ENCODE results near the gene HEATR5A. TPM values are rescaled to one million over a fixed set of nuclear protein-coding genes. Genes with fewer than 3 reads are reported as not detected.
"Not testable (repeated sequence)": the region's sequence is repeated elsewhere in the genome, so short reads cannot be mapped to it uniquely, and the experiment has no call there.

The HEATR5A gene
- total and polyA plus RNA-seq, 9 of the 15 experiments (the other 6 are each of a cell fraction or from before 2014, with no cell fraction given) = 8.0 to 50.9 (median 23.0) TPM

- TF ChIP-seq, protein P1, sequence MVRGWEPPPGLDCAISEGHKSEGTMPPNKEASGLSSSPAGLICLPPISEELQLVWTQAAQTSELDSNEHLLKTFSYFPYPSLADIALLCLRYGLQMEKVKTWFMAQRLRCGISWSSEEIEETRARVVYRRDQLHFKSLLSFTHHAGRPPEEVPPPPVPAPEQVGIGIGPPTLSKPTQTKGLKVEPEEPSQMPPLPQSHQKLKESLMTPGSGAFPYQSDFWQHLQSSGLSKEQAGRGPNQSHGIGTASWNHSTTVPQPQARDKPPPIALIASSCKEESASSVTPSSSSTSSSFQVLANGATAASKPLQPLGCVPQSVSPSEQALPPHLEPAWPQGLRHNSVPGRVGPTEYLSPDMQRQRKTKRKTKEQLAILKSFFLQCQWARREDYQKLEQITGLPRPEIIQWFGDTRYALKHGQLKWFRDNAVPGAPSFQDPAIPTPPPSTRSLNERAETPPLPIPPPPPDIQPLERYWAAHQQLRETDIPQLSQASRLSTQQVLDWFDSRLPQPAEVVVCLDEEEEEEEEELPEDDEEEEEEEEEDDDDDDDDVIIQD (CRISPR knock-in tag; IDR thresholded peaks at IDR 0.05) = peak; percentile 93
- TF ChIP-seq ZFP1 (CRISPR knock-in tag; IDR thresholded peaks at IDR 0.05) (peak; percentile 80), RFX7 (CRISPR knock-in tag; IDR thresholded peaks at IDR 0.05) (peak; percentile 88; the same call in 1 of the 2 replicates), ZBTB17 (CRISPR knock-in tag; IDR thresholded peaks at IDR 0.05) (peak; percentile 91), E2F3 (CRISPR knock-in tag; IDR thresholded peaks at IDR 0.05) (peak; percentile 96), NR2C1 (tag; IDR thresholded peaks at IDR 0.05) (peak; percentile 92), PPARD (CRISPR knock-in tag; IDR thresholded peaks at IDR 0.05) (peak; percentile 74; the same call in 1 of the 2 replicates), STAT5B (CRISPR knock-in tag; IDR thresholded peaks at IDR 0.05) (peak; percentile 87), DPF2 (IDR thresholded peaks at IDR 0.05) (0 out of 2 replicates have a peak, but pooled peaks have one; percentile 26), CREM (IDR thresholded peaks at IDR 0.05; ENCODE audit: low read depth) (0 out of 2 replicates have a peak, but pooled peaks have one; percentile 18), RHOXF2B (CRISPR knock-in tag; conservative IDR thresholded peaks at IDR 0.05) (peak; percentile 75; the same call in 1 of the 2 replicates), PBX2 (tag; conservative IDR thresholded peaks at IDR 0.05; ENCODE audit: low read depth) (peak; percentile 77), SLC30A9 (CRISPR knock-in tag; IDR thresholded peaks at IDR 0.05) (peak; percentile 73; the same call in 1 of the 2 replicates), PTRF (tag; IDR thresholded peaks at IDR 0.05) (peak; percentile 96)
- TF ChIP-seq, protein P2, sequence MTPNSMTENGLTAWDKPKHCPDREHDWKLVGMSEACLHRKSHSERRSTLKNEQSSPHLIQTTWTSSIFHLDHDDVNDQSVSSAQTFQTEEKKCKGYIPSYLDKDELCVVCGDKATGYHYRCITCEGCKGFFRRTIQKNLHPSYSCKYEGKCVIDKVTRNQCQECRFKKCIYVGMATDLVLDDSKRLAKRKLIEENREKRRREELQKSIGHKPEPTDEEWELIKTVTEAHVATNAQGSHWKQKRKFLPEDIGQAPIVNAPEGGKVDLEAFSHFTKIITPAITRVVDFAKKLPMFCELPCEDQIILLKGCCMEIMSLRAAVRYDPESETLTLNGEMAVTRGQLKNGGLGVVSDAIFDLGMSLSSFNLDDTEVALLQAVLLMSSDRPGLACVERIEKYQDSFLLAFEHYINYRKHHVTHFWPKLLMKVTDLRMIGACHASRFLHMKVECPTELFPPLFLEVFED (CRISPR knock-in tag; conservative IDR thresholded peaks at IDR 0.05) = peak; percentile 96
- TF ChIP-seq NR2C1 (IDR thresholded peaks at IDR 0.05); PBX2 (CRISPR knock-in tag; IDR thresholded peaks at IDR 0.05; ENCODE audit: low read depth): not testable (repeated sequence)
- TF ChIP-seq, protein P3, sequence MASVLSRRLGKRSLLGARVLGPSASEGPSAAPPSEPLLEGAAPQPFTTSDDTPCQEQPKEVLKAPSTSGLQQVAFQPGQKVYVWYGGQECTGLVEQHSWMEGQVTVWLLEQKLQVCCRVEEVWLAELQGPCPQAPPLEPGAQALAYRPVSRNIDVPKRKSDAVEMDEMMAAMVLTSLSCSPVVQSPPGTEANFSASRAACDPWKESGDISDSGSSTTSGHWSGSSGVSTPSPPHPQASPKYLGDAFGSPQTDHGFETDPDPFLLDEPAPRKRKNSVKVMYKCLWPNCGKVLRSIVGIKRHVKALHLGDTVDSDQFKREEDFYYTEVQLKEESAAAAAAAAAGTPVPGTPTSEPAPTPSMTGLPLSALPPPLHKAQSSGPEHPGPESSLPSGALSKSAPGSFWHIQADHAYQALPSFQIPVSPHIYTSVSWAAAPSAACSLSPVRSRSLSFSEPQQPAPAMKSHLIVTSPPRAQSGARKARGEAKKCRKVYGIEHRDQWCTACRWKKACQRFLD (CRISPR knock-in tag; IDR thresholded peaks at IDR 0.05) = peak; percentile 99
- TF ChIP-seq, protein P4, sequence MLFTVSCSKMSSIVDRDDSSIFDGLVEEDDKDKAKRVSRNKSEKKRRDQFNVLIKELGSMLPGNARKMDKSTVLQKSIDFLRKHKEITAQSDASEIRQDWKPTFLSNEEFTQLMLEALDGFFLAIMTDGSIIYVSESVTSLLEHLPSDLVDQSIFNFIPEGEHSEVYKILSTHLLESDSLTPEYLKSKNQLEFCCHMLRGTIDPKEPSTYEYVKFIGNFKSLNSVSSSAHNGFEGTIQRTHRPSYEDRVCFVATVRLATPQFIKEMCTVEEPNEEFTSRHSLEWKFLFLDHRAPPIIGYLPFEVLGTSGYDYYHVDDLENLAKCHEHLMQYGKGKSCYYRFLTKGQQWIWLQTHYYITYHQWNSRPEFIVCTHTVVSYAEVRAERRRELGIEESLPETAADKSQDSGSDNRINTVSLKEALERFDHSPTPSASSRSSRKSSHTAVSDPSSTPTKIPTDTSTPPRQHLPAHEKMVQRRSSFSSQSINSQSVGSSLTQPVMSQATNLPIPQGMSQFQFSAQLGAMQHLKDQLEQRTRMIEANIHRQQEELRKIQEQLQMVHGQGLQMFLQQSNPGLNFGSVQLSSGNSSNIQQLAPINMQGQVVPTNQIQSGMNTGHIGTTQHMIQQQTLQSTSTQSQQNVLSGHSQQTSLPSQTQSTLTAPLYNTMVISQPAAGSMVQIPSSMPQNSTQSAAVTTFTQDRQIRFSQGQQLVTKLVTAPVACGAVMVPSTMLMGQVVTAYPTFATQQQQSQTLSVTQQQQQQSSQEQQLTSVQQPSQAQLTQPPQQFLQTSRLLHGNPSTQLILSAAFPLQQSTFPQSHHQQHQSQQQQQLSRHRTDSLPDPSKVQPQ (CRISPR knock-in tag; IDR thresholded peaks at IDR 0.05; ENCODE audit: borderline replicate concordance) = peak; percentile 71; the same call in 1 of the 2 replicates
These were observed 178.0 kb downstream of the HEATR5A start (continued) for GRCh38 chr14:31242161-31242940.
